Transverse colon (tissue), 3 donors: Measurements from ENCODE around the gene PRKCE.

Experiments
- EP300 ChIP-seq: sonication (generic); formaldehyde crosslinking; IDR thresholded peaks from one replicate; pipeline ENCODE4 v1.6.1; 2017; ENCODE audit warnings: antibody characterized with exemption, low read depth
- POLR2A ChIP-seq: fragments of 450-650 bp; IDR thresholded peaks from one replicate; pipeline ENCODE4 v1.6.1; 2016; ENCODE audit warnings: antibody characterized with exemption, mild to moderate bottlenecking, moderate library complexity
- TF ChIP-seq, protein P1 (sequence below), 5 experiments: fragments of 200-600 bp in 3 of 5; fragments of 450-650 bp in 2 of 5; sonication (generic) in 3 of 5; IDR thresholded peaks; 1 replicate in 2 of 5; 2 replicates in 3 of 5; pipeline ENCODE4 v1.5.1; 2016 to 2017; ENCODE audit warnings: antibody characterized with exemption in 5 of 5, inconsistent platforms in 3 of 5, mild to moderate bottlenecking in 2 of 5, moderate library complexity in 1 of 5

DNA sequence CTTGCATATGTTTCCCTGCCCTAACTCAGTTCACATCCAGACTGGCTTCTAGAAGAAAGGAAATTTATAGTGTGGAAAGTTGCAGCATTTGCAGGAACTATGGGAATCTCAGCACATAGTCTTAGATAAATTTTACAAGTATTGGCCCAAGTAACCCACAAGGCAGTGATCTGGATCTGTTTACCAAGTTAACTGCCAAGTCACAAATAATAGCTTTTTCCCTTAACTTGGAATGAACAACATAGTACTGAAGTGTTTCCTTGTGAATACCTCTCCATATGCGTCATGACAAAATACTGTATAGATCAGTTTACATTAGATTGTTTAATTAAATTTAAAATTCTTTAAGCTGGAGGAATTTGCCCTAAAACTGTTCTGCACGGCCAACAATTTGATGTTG is 390.0 kb downstream of the PRKCE start:
- TF ChIP-seq POLR2A (no peak), EP300 (no peak)
- TF ChIP-seq, protein P1, sequence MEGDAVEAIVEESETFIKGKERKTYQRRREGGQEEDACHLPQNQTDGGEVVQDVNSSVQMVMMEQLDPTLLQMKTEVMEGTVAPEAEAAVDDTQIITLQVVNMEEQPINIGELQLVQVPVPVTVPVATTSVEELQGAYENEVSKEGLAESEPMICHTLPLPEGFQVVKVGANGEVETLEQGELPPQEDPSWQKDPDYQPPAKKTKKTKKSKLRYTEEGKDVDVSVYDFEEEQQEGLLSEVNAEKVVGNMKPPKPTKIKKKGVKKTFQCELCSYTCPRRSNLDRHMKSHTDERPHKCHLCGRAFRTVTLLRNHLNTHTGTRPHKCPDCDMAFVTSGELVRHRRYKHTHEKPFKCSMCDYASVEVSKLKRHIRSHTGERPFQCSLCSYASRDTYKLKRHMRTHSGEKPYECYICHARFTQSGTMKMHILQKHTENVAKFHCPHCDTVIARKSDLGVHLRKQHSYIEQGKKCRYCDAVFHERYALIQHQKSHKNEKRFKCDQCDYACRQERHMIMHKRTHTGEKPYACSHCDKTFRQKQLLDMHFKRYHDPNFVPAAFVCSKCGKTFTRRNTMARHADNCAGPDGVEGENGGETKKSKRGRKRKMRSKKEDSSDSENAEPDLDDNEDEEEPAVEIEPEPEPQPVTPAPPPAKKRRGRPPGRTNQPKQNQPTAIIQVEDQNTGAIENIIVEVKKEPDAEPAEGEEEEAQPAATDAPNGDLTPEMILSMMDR (IDR thresholded peaks at IDR 0.05) = no peak
